K562 (cell line): ENCODE results near the gene SLC24A3. TPM values are rescaled to one million over a fixed set of nuclear protein-coding genes. Genes with fewer than 3 reads are reported as not detected.

Experiments
- ATF2 ChIP-seq: sonication (generic); formaldehyde crosslinking; IDR thresholded peaks from 2 replicates; pipeline ENCODE4 v1.8.1; 2022; ENCODE audit warnings: missing genetic modification reagents
- BHLHE40 ChIP-seq: IDR thresholded peaks from 2 replicates; pipeline ENCODE4 v1.6.1; 2011; ENCODE audit warnings: low read length, improper control_type of control experiment
- BRD9 ChIP-seq: fragments of 450-650 bp; IDR thresholded peaks from 2 replicates; pipeline ENCODE4 v1.6.1; 2018; ENCODE audit warnings: low read depth; ENCODE audit not compliant: partially characterized antibody
- ESRRB ChIP-seq: fragments of 250-450 bp; sonication (Bioruptor Pico); IDR thresholded peaks from 2 replicates; pipeline ENCODE4 v1.5.0; 2020; ENCODE audit warnings: mild to moderate bottlenecking, moderate library complexity, borderline replicate concordance
- EWSR1 ChIP-seq: fragments of 450-650 bp; IDR thresholded peaks from 2 replicates; pipeline ENCODE4 v1.6.1; 2018; ENCODE audit warnings: borderline replicate concordance, mild to moderate bottlenecking, low read depth, moderate library complexity; ENCODE audit not compliant: partially characterized antibody
- GABPB2 ChIP-seq: fragments of 250-450 bp; sonication (Bioruptor Pico); conservative IDR thresholded peaks from 2 replicates; pipeline ENCODE4 v1.5.1; 2021; ENCODE audit warnings: mild to moderate bottlenecking
- MBD2 ChIP-seq: sonication (generic); IDR thresholded peaks from 2 replicates; pipeline ENCODE4 v1.6.1; 2016; ENCODE audit warnings: low read depth, borderline replicate concordance
- MLX ChIP-seq, 2 experiments: fragments of 450-650 bp in 1 of 2; sonication (generic) in 1 of 2; formaldehyde crosslinking; conservative IDR thresholded peaks; 2 replicates each; pipeline versions ENCODE4 v1.4.0 to v1.8.1; 2020 to 2022; ENCODE audit warnings: mild to moderate bottlenecking in 1 of 2, missing genetic modification reagents in 1 of 2
- NCOR1 ChIP-seq: fragments of 450-650 bp; IDR thresholded peaks from 2 replicates; pipeline ENCODE4 v1.6.1; 2016; ENCODE audit warnings: mild to moderate bottlenecking, moderate library complexity
- NFE2 ChIP-seq: IDR thresholded peaks from 2 replicates; pipeline ENCODE4 v1.6.1; 2014; ENCODE audit warnings: antibody characterized with exemption, low read depth
- NR2F6 ChIP-seq: fragments of 450-650 bp; formaldehyde crosslinking; IDR thresholded peaks from 2 replicates; pipeline ENCODE4 v1.4.0; 2020; ENCODE audit warnings: mild to moderate bottlenecking
- POLR2H ChIP-seq: IDR thresholded peaks from 2 replicates; pipeline ENCODE4 v1.6.1; 2016; ENCODE audit warnings: missing genetic modification characterization, low read depth, mild to moderate bottlenecking, control low read depth, missing compliant biosample characterization, moderate library complexity
- SIX5 ChIP-seq, 2 experiments: IDR thresholded peaks; 2 replicates each; pipeline ENCODE4 v1.6.1; 2011; ENCODE audit warnings: low read length in 2 of 2, borderline replicate concordance in 1 of 2, low read depth in 1 of 2, mild to moderate bottlenecking in 1 of 2, moderate library complexity in 1 of 2; ENCODE audit not compliant: insufficient read depth in 1 of 2
- TARDBP ChIP-seq: fragments of 450-650 bp; IDR thresholded peaks from 2 replicates; pipeline ENCODE4 v1.6.1; 2016
- TRIM24 ChIP-seq, 2 experiments: fragments of 450-650 bp; IDR thresholded peaks; 2 replicates each; pipeline ENCODE4 v1.6.1; 2016
- ZBED1 ChIP-seq: IDR thresholded peaks from 2 replicates; pipeline ENCODE4 v1.6.1; 2014
- ZFP1 ChIP-seq: fragments of 450-650 bp; formaldehyde crosslinking; IDR thresholded peaks from 2 replicates; pipeline ENCODE4 v1.4.0; 2020; ENCODE audit warnings: mild to moderate bottlenecking, mixed read lengths
- ZNF263 ChIP-seq: sonication (generic); formaldehyde crosslinking; IDR thresholded peaks from 2 replicates; pipeline ENCODE4 v1.8.0; 2022; ENCODE audit warnings: mild to moderate bottlenecking, missing genetic modification reagents, borderline replicate concordance
- ZNF354B ChIP-seq: fragments of 250-450 bp; sonication (Bioruptor Pico); IDR thresholded peaks from 2 replicates; pipeline ENCODE4 v1.4.0; 2020
- ZNF764 ChIP-seq: fragments of 250-450 bp; sonication (Bioruptor Pico); IDR thresholded peaks from 2 replicates; pipeline ENCODE4 v1.4.0; 2020; ENCODE audit warnings: low read depth, mild to moderate bottlenecking, moderate library complexity
- ZNF766 ChIP-seq: fragments of 200-800 bp; sonication (Bioruptor generic); conservative IDR thresholded peaks from 2 replicates; pipeline ENCODE4 v1.6.1; 2016; ENCODE audit warnings: missing genetic modification characterization, missing compliant biosample characterization
- ZNF778 ChIP-seq: fragments of 450-650 bp; formaldehyde crosslinking; IDR thresholded peaks from 2 replicates; pipeline ENCODE4 v1.4.0; 2020; ENCODE audit warnings: mild to moderate bottlenecking, moderate library complexity
- polyA plus RNA-seq, 8 experiments: library from polyadenylated mRNA; depleted of rRNA in 4 of 8; stranded (reverse) in 5 of 8; unstranded in 3 of 8; fragments of >200 nt; fragmentation: Nextera tagmentation in 2 of 8; fragmentation: Illumina TruSeq in 1 of 8; extraction: Ambion mirVana in 2 of 8; extraction: Trizol in 1 of 8; gene quantifications; 2 replicates each; pipeline versions ENCODE4 v1.2.1 to v1.2.3, GENCODE V29; 2011 to 2014; ENCODE audit warnings: inconsistent platforms in 1 of 8, missing spikeins in 1 of 8
- total RNA-seq, 7 experiments: library from RNA; depleted of rRNA in 6 of 7; stranded (reverse); fragments of >200 nt in 6 of 7; fragmentation: Illumina TruSeq in 2 of 7; extraction: Trizol in 2 of 7; gene quantifications; 2 replicates each; pipeline versions ENCODE4 v1.2.1 to v1.2.3, GENCODE V29; 2011 to 2021; ENCODE audit warnings: low replicate concordance in 1 of 7
- TF ChIP-seq, protein P1 (sequence below): fragments of 450-650 bp; IDR thresholded peaks from 2 replicates; pipeline ENCODE4 v1.6.1; 2018; ENCODE audit warnings: mild to moderate bottlenecking, low read depth; ENCODE audit not compliant: partially characterized antibody

Gene SLC24A3
- total and polyA plus RNA-seq, 9 of the 15 experiments (the other 6 are each of a cell fraction or from before 2014, with no cell fraction given), result not detected

GRCh38 chr20:19628570-19629134, 416.2 kb downstream of the SLC24A3 start (continued):
- TF ChIP-seq, protein P1, sequence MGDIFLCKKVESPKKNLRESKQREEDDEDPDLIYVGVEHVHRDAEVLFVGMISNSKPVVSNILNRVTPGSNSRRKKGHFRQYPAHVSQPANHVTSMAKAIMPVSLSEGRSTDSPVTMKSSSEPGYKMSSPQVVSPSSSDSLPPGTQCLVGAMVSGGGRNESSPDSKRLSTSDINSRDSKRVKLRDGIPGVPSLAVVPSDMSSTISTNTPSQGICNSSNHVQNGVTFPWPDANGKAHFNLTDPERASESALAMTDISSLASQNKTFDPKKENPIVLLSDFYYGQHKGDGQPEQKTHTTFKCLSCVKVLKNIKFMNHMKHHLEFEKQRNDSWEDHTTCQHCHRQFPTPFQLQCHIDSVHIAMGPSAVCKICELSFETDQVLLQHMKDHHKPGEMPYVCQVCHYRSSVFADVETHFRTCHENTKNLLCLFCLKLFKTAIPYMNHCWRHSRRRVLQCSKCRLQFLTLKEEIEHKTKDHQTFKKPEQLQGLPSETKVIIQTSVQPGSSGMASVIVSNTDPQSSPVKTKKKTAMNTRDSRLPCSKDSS, result no peak
- TF ChIP-seq ATF2 (CRISPR knock-in tag), result no peak
- TF ChIP-seq MBD2, result no peak
- no peak for TF ChIP-seq BRD9
- no peak for TF ChIP-seq SIX5 (IDR thresholded peaks at IDR 0.05; ENCODE audit: borderline replicate concordance in 1 of 2, insufficient read depth in 1 of 2, low read depth in 1 of 2, low read length in 2 of 2)
- TF ChIP-seq POLR2H (tag), result no peak
- TF ChIP-seq NFE2, result no peak
- no peak for TF ChIP-seq TARDBP
- TF ChIP-seq ZNF764 (CRISPR knock-in tag), result no peak
- no peak for TF ChIP-seq ZNF766 (CRISPR knock-in tag)
- no peak for TF ChIP-seq ZFP1 (CRISPR knock-in tag)
- TF ChIP-seq ZNF263 (CRISPR knock-in tag), result no peak
- no peak for TF ChIP-seq ZNF778 (CRISPR knock-in tag)
- no peak for TF ChIP-seq NCOR1
- TF ChIP-seq TRIM24 (IDR thresholded peaks at IDR 0.05), result peak in 1 of 2 experiments; percentile 54; a peak in 2 of 4 replicates
- no peak for TF ChIP-seq GABPB2 (CRISPR knock-in tag)
- no peak for TF ChIP-seq ZNF354B (CRISPR knock-in tag)
- TF ChIP-seq ESRRB (CRISPR knock-in tag), result no peak
- TF ChIP-seq NR2F6 (CRISPR knock-in tag), result no peak
- no peak for TF ChIP-seq BHLHE40
- TF ChIP-seq EWSR1, result no peak
- no peak for TF ChIP-seq ZBED1
- no peak for TF ChIP-seq MLX (CRISPR knock-in tag; conservative IDR thresholded peaks at IDR 0.05)
